Anterior cingulate cortex (tissue), 58 donors: ENCODE data around the gene SPATA25.
"Not testable (repeated sequence)": the region's sequence is repeated elsewhere in the genome, so short reads cannot be mapped to it uniquely, and the experiment has no call there.

Experiments
- DNase-seq, 58 donors: peaks; one replicate each; lab custom pipeline; 2025; lab: John Stamatoyannopoulos, UW

Gene SPATA25

GRCh38 chr20:45918182-45918737 is 30.8 kb upstream of the SPATA25 start:
- DNase-seq, result peak in 4 of 58 donors; percentile 9 to 45 (median 24)

- DNase-seq, result peak in 23 of 58 donors; percentile 5 to 58 (median 16)
These were observed 30.3 kb upstream of the SPATA25 start for GRCh38 chr20:45917790-45918141.

GRCh38 chr20:45913116-45913515 is 25.7 kb upstream of the SPATA25 start:
- no peak for DNase-seq

- DNase-seq, result no peak
These were observed 24.9 kb upstream of the SPATA25 start for GRCh38 chr20:45912344-45912682.

- peak in 56 of 58 donors; percentile 7 to 85 (median 70) for DNase-seq
These were observed 24.3 kb upstream of the SPATA25 start, which contains the start of gene PLTP for GRCh38 chr20:45911486-45912343. Gene PLTP, minus strand, starts transcription at chr20:45912155. Its CDS starts 703 bp downstream, at chr20:45911452.

GRCh38 chr20:45910670-45911485 is 23.5 kb upstream of the SPATA25 start:
- peak; percentile 10 to 93 (median 75) for DNase-seq

- no peak for DNase-seq
These were observed 22.6 kb upstream of the SPATA25 start for GRCh38 chr20:45909817-45910669.

- no peak for DNase-seq
These were observed 21.9 kb upstream of the SPATA25 start for GRCh38 chr20:45909336-45909808.

GRCh38 chr20:45908084-45908483 is 20.7 kb upstream of the SPATA25 start:
- no peak for DNase-seq

GRCh38 chr20:45907219-45907948 is 20.0 kb upstream of the SPATA25 start:
- DNase-seq, result no peak

GRCh38 chr20:45905505-45906079 is 18.2 kb upstream of the SPATA25 start:
- DNase-seq, result no peak

GRCh38 chr20:45904583-45905504 is 17.4 kb upstream of the SPATA25 start:
- DNase-seq, result no peak

GRCh38 chr20:45902199-45902701 is 14.8 kb upstream of the SPATA25 start:
- no peak for DNase-seq

- DNase-seq, result not testable (repeated sequence)
These were observed 13.9 kb upstream of the SPATA25 start for GRCh38 chr20:45901332-45901731.

GRCh38 chr20:45899046-45899835 is 11.8 kb upstream of the SPATA25 start:
- no peak for DNase-seq

GRCh38 chr20:45898285-45898684 is 10.9 kb upstream of the SPATA25 start:
- DNase-seq, result no peak

GRCh38 chr20:45897692-45898091 is 10.3 kb upstream of the SPATA25 start:
- DNase-seq, result no peak
